NCI-H2029 (cell line): ENCODE measurements around the gene PAX4.
"Not testable (repeated sequence)": the region's sequence is repeated elsewhere in the genome, so short reads cannot be mapped to it uniquely, and the experiment has no call there.

Experiments used
- DNase-seq: peaks from one replicate; lab custom pipeline; 2025; lab: John Stamatoyannopoulos, UW

Gene PAX4

GRCh38 chr7:127585044-127585953, 32.6 kb downstream of the PAX4 start, which contains the start of gene GCC1:
TSS of gene GCC1 (minus strand) at chr7:127585596. CDS start at chr7:127585182, 414 bp downstream.
- peak; percentile 81 for DNase-seq

DNA sequence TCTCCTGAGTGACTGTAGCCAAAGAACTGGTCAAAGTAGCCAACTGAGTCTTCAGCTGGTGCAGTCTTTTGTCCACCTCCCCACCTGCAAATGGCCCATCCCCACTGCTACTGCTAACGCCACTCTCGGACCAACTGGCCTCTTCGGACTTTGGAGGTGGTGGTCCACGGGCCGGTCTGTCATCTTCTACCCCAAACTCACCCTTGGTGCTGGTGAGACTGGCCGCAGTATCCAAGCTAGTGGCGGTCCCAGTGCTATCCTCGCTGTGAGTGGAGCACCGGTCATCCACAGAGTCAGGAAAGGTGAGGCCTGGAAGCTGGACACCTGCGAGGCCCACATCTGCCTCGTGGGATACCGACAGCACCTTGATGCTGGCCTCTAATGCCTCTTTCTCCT, 33.3 kb downstream of the PAX4 start:
- DNase-seq = no peak

DNA sequence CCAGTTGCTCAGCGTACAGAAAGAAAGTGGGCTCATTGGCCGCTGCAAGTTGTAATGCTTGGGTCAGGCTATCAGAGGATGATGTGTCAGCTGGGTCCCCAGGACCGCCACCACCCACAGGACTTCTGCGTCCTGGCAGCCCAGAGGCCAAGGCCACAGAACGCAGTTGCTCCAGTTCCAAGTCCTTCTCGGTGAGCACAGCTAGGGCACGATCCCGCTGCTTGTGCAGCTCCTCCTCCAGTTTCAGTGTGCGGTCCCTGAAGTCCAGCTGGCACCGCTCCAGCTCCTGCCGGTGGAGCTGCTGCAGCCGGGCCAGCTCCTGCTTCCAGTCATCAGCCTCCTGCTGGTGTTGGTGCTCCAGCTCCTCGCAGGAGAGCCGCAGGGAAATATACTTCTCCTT, 35.6 kb downstream of the PAX4 start:
- no peak for DNase-seq

DNA sequence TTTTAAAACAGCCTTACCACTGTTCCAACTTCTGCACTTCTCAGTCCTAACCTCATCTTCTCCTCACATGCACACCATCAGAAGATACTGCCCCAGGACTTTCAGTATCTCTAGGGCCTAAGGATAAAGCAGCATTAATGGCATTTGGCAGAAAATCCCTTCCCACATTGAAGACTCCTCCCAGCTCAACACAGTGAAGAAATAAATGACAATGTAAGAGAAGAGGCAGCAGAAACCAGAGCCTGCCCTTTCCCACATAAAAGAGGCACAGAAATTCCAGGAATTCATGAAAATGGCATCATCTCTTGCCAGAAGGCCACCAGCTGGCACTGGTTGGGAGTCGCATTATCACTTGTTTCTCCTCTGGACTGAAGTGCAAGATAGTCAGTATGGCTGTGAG, 36.2 kb downstream of the PAX4 start:
- no peak for DNase-seq

GRCh38 chr7:127580612-127581011, 37.3 kb downstream of the PAX4 start:
- no peak for DNase-seq

DNA sequence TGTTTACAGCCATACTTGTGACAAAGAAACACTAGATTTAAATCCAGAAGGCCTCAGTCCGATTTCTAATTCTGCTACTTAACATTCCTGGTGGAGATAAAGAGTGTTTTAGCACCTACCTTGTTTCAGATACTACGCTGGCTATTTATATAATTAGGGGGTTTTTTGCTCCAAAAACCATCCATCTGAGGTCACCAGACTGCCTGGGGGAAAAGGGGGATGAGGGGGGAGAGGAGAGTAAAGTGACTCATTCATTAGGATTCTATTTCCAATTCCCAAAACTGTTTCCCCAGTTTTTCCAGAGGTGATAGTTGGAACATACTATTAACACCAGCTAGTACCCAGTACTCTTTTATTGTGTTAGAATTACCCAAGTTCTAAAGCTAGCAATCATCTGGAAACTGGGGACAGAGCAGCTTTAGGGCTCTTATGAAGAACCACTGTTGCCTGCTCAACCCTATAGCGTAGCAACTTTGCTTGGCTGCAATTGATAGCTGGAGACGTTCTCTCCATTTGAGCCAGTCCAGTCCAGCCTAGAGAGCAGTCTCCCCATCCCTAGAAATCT, 39.1 kb downstream of the PAX4 start:
- DNase-seq = no peak

GRCh38 chr7:127578036-127578684, 39.8 kb downstream of the PAX4 start:
- DNase-seq = no peak

DNA sequence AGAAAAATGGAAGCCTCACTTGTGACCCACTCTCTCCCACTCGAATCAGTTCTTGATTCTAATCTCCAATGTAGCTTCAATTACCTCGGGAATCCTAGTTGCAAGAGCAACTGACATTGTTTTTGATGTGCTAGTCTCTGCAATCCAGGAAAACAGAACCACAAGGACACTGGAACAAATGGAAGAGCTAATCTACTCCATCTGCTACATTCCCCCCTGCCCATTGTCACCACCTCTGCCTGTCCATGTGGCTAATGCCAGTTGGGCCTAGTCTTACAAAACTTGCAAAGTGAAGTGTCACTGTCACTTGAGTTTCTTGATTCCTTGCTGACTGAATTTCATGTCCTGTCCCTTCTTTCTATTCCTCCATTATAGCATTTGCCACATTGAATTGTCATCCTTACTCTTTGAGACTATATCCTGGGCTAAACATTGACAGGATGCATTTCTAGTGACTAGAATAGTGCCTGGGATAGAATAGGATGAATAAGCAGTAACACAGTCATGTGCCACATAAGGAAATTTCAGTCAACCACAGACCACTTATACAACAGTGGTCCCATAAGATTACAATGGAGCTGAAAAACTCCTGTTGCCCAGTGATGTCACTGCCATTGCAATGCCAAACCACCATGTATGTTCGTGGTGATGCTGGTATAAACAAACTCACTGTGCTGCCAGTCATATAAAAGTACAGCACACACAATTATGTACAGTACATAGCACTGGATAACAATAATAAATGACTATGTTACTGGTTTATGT, 46.0 kb downstream of the PAX4 start:
- no peak for DNase-seq

- not testable (repeated sequence) for DNase-seq
Observed at GRCh38 chr7:127568034-127568433, 49.9 kb downstream of the PAX4 start.

- DNase-seq = no peak
Observed at GRCh38 chr7:127566242-127566641, 51.7 kb downstream of the PAX4 start.
